ENCODE data around the gene PCDHGA11.
"Not testable (repeated sequence)": the region's sequence is repeated elsewhere in the genome, so short reads cannot be mapped to it uniquely, and the experiment has no call there.

The PCDHGA11 gene

GRCh38 chr5:141388661-141389060 lies 32.2 kb upstream of the PCDHGA11 start:
- Histone ChIP-seq H3K4me2 (ENCODE audit: low read length) (no peak overlapping the region), H3K36me3 (ENCODE audit: control insufficient read depth, insufficient read depth, low read length) (peaks cover 3% of the 10 kb centered on the region), H3K27me3 (ENCODE audit: control insufficient read depth, insufficient read depth, low read length) (no peaks in the 10 kb centered on the region), H3K9ac (no peak overlapping the region), H2AFZ (no peak overlapping the region), H3K9me3 (ENCODE audit: control insufficient read depth, low read length) (no peaks in the 10 kb centered on the region), H3K4me3 (ENCODE audit: low read depth, low read length) (no peak overlapping the region), H3K27ac (no peak overlapping the region), H3K79me2 (no peaks in the 10 kb centered on the region), H3K4me1 (no peaks in the 10 kb centered on the region)
- TF ChIP-seq CTCF (IDR thresholded peaks at IDR 0.05), result no peak

GRCh38 chr5:141389153-141390042 lies 31.5 kb upstream of the PCDHGA11 start:
- no peak overlapping the region for H3K27ac ChIP-seq
- no peaks in the 10 kb centered on the region for H3K4me1 ChIP-seq
- H3K4me3 ChIP-seq (ENCODE audit: low read depth, low read length), result no peak overlapping the region
- TF ChIP-seq CTCF (IDR thresholded peaks at IDR 0.05), result no peak
- H3K9ac ChIP-seq, result no peak overlapping the region
- H3K36me3 ChIP-seq (ENCODE audit: control insufficient read depth, insufficient read depth, low read length), result peaks cover 3% of the 10 kb centered on the region
- no peak overlapping the region for H2AFZ ChIP-seq
- no peak overlapping the region for H3K4me2 ChIP-seq (ENCODE audit: low read length)
- no peaks in the 10 kb centered on the region for H3K79me2 ChIP-seq
- no peaks in the 10 kb centered on the region for H3K27me3 ChIP-seq (ENCODE audit: control insufficient read depth, insufficient read depth, low read length)
- H3K9me3 ChIP-seq (ENCODE audit: control insufficient read depth, low read length), result no peaks in the 10 kb centered on the region

- no peak within 1 kb of the TSS for H3K4me3 ChIP-seq (ENCODE audit: low read depth, low read length)
- H3K4me1 ChIP-seq, result no peaks in the 10 kb centered on the region
- TF ChIP-seq CTCF (IDR thresholded peaks at IDR 0.05), result no peak
- no peaks in the 10 kb centered on the region for H3K27me3 ChIP-seq (ENCODE audit: control insufficient read depth, insufficient read depth, low read length)
- no peak within 1 kb of the TSS for H3K4me2 ChIP-seq (ENCODE audit: low read length)
- H3K79me2 ChIP-seq, result no peaks in the 10 kb centered on the region
- no peak within 1 kb of the TSS for H3K27ac ChIP-seq
- no peaks in the 10 kb centered on the region for H3K9me3 ChIP-seq (ENCODE audit: control insufficient read depth, low read length)
- H3K9ac ChIP-seq, result no peak within 1 kb of the TSS
- no peak within 1 kb of the TSS for H2AFZ ChIP-seq
- H3K36me3 ChIP-seq (ENCODE audit: control insufficient read depth, insufficient read depth, low read length), result peaks cover 3% of the 10 kb centered on the region
Measured at GRCh38 chr5:141392429-141393198, 28.2 kb upstream of the PCDHGA11 start, which contains the start of gene PCDHGA8. TSS of gene PCDHGA8 (plus strand) at chr5:141392633. CDS start at chr5:141392814, 181 bp downstream.

- no peaks in the 10 kb centered on the region for H3K27me3 ChIP-seq (ENCODE audit: control insufficient read depth, insufficient read depth, low read length)
- H3K79me2 ChIP-seq, result no peaks in the 10 kb centered on the region
- H3K4me3 ChIP-seq (ENCODE audit: low read depth, low read length), result no peak overlapping the region
- H3K27ac ChIP-seq, result no peak overlapping the region
- TF ChIP-seq CTCF (IDR thresholded peaks at IDR 0.05), result no peak
- H3K4me1 ChIP-seq, result no peaks in the 10 kb centered on the region
- H2AFZ ChIP-seq, result no peak overlapping the region
- H3K36me3 ChIP-seq (ENCODE audit: control insufficient read depth, insufficient read depth, low read length), result peaks cover 3% of the 10 kb centered on the region
- no peak overlapping the region for H3K9ac ChIP-seq
- H3K4me2 ChIP-seq (ENCODE audit: low read length), result no peak overlapping the region
- no peaks in the 10 kb centered on the region for H3K9me3 ChIP-seq (ENCODE audit: control insufficient read depth, low read length)
Measured at GRCh38 chr5:141393267-141393666, 27.6 kb upstream of the PCDHGA11 start.

DNA sequence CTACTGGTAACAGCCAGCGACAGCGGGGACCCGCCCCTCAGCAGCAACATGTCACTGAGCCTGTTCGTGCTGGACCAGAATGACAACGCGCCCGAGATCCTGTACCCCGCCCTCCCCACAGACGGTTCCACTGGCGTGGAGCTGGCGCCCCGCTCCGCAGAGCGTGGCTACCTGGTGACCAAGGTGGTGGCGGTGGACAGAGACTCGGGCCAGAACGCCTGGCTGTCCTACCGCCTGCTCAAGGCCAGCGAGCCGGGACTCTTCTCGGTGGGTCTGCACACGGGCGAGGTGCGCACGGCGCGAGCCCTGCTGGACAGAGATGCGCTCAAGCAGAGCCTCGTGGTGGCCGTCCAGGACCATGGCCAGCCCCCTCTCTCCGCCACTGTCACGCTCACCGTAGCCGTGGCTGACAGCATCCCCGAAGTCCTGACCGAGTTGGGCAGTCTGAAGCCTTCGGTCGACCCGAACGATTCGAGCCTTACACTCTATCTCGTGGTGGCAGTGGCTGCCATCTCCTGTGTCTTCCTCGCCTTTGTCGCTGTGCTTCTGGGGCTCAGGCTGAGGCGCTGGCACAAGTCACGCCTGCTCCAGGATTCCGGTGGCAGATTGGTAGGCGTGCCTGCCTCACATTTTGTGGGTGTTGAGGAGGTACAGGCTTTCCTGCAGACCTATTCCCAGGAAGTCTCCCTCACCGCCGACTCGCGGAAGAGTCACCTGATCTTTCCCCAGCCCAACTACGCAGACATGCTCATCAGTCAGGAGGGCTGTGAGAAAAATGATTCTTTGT lies 26.3 kb upstream of the PCDHGA11 start:
- not testable (repeated sequence) for H3K9ac ChIP-seq; H3K79me2 ChIP-seq; H3K4me1 ChIP-seq; H3K4me3 ChIP-seq (ENCODE audit: low read depth, low read length); H2AFZ ChIP-seq; H3K9me3 ChIP-seq (ENCODE audit: control insufficient read depth, low read length); H3K36me3 ChIP-seq (ENCODE audit: control insufficient read depth, insufficient read depth, low read length); H3K27me3 ChIP-seq (ENCODE audit: control insufficient read depth, insufficient read depth, low read length); H3K27ac ChIP-seq; H3K4me2 ChIP-seq (ENCODE audit: low read length)

Measured in parathyroid adenoma (tissue), 2 donors.